Right lobe of liver (tissue), 6 donors: Measurements from ENCODE around the gene MAP7D1. TPM values are rescaled to one million over a fixed set of nuclear protein-coding genes. Genes with fewer than 3 reads are reported as not detected.

Experiments
- ATAC-seq, 4 donors: fragments of 200-7000 bp; cut with Tn5 transposase; one replicate each; pipeline ENCODE4 v1.9.1; 2020; ENCODE audit warnings: mild to moderate bottlenecking in 4 of 4, moderate library complexity in 4 of 4
- DNase-seq, 3 donors: peaks; one replicate each; pipeline ENCODE4 v3.0.0-alpha.2; 2020
- H3K27ac ChIP-seq, 3 donors: fragments of 200-600 bp; one replicate each; pipeline ENCODE4 v1.8.0; 2022
- H3K27me3 ChIP-seq, 2 donors: fragments of 200-600 bp; one replicate each; pipeline ENCODE4 v1.8.0; 2022
- H3K36me3 ChIP-seq, 4 donors: fragments of 200-600 bp; sonication (generic) in 1 of 4; one replicate each; pipeline versions ENCODE4 v1.5.1 to v1.8.0; 2017 to 2022; ENCODE audit warnings: control low read depth in 1 of 4
- H3K4me1 ChIP-seq, 4 donors: fragments of 200-600 bp; sonication (generic) in 1 of 4; one replicate each; pipeline versions ENCODE4 v1.5.1 to v1.8.0; 2017 to 2022; ENCODE audit warnings: control low read depth in 1 of 4
- H3K4me3 ChIP-seq, 3 donors: fragments of 200-600 bp; one replicate each; pipeline ENCODE4 v1.8.0; 2022
- H3K9me3 ChIP-seq, 4 donors: fragments of 200-600 bp; sonication (generic) in 1 of 4; one replicate each; pipeline versions ENCODE4 v1.5.1 to v1.8.0; 2017 to 2022; ENCODE audit warnings: control low read depth in 1 of 4
- POLR2A ChIP-seq: fragments of 450-650 bp; IDR thresholded peaks from one replicate; pipeline ENCODE4 v1.6.1; 2017; ENCODE audit warnings: antibody characterized with exemption, mild to moderate bottlenecking
- WGBS: methylation state at CpG from one replicate; pipeline ENCODE4 v1.1.6; 2018; ENCODE audit warnings: low coverage, low lambda C conversion rate; ENCODE audit not compliant: insufficient coverage; ENCODE audit errors: missing lambda C conversion rate; 5-methylcytosine and 5-hydroxymethylcytosine counted together
- intact Hi-C, 2 donors: fragments of 100-400 bp; cut with DNase I; formaldehyde crosslinking; loops; one replicate each; pipeline versions ENCODE4 v1.11.2 to v1.14.1; 2022
- total RNA-seq, 6 experiments: library from RNA; depleted of rRNA in 2 of 6; stranded (reverse); fragments of >200 nt in 2 of 6; fragmentation: NEBNext Ultra II Directional in 3 of 6; extraction: Animal tissue kit (Norgen Biotek cat#: 25700) in 3 of 6; gene quantifications; one replicate each; pipeline versions ENCODE4 v1.1.0 to v1.2.4, GENCODE V29; 2016 to 2023
- TF ChIP-seq, protein P1 (sequence below), 4 donors: fragments of 200-600 bp in 3 of 4; fragments of 450-650 bp in 1 of 4; IDR thresholded peaks; one replicate each; pipeline versions ENCODE4 v1.5.1 to v1.8.0; 2016 to 2022; ENCODE audit warnings: antibody characterized with exemption in 4 of 4, mild to moderate bottlenecking in 2 of 4
- donor health status: DM: no; HTN: yes; CAD: no.
- donor health status: DM: no; HTN: no; CAD: no.
- donor health status: DM: no; HTN: no; CAD: no.
- donor health status: DM: no; HTN: yes; CAD: no.
- donor health status: DM: no; HTN: yes; CAD: no.

MAP7D1 gene
- total RNA-seq, 6 experiments from 2014 or later = 10.2 to 28.2 (median 15.8) TPM

DNA sequence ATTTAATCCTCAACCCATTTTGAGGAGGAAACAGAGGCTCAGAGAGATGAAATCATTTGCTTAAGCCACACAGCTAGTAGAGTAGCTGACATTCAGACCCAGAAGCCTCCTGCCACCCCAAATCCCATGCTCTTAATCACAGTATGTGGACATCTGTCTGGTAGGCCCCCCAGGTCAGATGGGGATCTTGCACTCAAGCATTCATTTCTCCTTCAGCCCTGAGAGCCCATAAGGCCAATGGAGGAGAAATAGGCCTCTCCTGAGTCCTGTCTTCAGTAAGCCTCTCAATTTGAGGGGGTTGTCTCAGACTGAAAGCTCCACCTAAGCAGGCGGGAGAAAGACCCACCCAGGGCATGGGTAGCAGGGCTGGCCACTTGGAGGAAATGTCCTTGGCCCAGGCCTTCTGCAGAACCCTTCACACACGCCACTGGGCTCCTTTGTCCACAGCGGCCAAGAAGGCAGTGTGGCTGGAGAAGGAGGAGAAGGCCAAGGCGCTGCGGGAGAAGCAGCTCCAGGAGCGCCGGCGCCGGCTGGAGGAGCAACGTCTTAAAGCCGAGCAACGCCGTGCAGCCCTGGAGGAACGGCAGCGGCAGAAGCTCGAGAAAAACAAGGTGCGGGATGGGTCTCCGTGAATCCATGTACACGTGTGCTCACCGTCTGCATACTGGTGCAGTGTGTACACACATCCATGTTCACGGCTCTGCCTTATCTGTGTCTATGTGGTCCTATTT is 16.2 kb downstream of the MAP7D1 start:
- intact Hi-C loops = no loop called here
- H3K4me1 ChIP-seq = no peaks in the 10 kb centered on the region
- peaks cover 10 to 34% (median 11%) of the 10 kb centered on the region in 4 donors for H3K36me3 ChIP-seq
- H3K4me3 ChIP-seq = no peak overlapping the region
- no CpG with 5 or more reads among the region's 21 CpGs for WGBS
- H3K27me3 ChIP-seq = no peaks in the 10 kb centered on the region
- TF ChIP-seq POLR2A = no peak
- TF ChIP-seq, protein P1, sequence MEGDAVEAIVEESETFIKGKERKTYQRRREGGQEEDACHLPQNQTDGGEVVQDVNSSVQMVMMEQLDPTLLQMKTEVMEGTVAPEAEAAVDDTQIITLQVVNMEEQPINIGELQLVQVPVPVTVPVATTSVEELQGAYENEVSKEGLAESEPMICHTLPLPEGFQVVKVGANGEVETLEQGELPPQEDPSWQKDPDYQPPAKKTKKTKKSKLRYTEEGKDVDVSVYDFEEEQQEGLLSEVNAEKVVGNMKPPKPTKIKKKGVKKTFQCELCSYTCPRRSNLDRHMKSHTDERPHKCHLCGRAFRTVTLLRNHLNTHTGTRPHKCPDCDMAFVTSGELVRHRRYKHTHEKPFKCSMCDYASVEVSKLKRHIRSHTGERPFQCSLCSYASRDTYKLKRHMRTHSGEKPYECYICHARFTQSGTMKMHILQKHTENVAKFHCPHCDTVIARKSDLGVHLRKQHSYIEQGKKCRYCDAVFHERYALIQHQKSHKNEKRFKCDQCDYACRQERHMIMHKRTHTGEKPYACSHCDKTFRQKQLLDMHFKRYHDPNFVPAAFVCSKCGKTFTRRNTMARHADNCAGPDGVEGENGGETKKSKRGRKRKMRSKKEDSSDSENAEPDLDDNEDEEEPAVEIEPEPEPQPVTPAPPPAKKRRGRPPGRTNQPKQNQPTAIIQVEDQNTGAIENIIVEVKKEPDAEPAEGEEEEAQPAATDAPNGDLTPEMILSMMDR (IDR thresholded peaks at IDR 0.05) = no peak
- no peak for DNase-seq
- no peak for ATAC-seq
- no peak overlapping the region for H3K27ac ChIP-seq
- H3K9me3 ChIP-seq = no peaks in the 10 kb centered on the region

DNA sequence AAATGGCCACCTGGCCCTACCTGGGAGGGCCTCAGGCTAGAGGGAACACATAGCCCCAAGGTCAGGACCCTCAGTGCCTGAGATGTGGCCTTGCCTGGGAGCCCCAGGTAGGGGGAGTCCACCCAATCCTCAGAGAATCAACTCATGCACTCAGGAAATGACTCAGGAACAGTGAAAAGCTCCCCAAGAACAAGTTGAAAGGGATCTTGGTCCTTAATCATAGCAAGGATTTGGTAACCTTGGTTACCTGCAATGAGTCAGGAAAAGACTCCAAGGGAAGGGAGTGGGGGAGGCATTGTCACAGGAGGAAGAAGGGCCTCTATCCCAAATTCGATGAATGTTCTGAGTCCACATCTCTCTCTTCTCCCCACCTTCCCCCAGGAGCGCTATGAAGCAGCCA is 17.0 kb downstream of the MAP7D1 start:
- intact Hi-C loops = no loop called here
- Histone ChIP-seq H3K4me3 (no peak overlapping the region), H3K27me3 (no peaks in the 10 kb centered on the region), H3K4me1 (no peaks in the 10 kb centered on the region), H3K9me3 (no peaks in the 10 kb centered on the region), H3K36me3 (peaks cover 10 to 34% (median 11%) of the 10 kb centered on the region in 4 donors), H3K27ac (no peak overlapping the region)
- WGBS = no CpG with 5 or more reads among the region's 2 CpGs
- ATAC-seq (no peak), DNase-seq (no peak)
- TF ChIP-seq, protein P1 (IDR thresholded peaks at IDR 0.05) = no peak
- no peak for TF ChIP-seq POLR2A

DNA sequence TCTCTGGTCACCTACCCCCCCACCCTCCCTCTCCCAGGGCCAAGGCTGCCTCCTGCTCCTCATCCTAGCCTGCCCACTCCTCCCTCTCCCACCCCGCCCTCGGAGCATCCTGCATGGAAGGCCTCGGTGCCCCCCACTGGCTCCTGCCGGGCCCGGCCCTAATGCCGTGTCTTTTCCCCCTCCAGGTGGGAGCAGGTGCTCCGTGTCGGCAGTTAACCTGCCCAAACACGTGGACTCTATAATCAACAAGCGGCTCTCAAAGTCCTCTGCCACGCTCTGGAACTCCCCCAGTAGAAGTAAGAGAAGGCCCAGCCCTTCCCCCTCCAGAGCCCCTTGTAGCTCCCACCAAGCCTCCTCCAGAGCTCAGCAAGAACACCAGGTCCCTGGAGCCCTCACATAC is 18.8 kb downstream of the MAP7D1 start:
- Histone ChIP-seq H3K4me1 (peaks cover 0 to 7% (median 3%) of the 10 kb centered on the region in 4 donors), H3K36me3 (peaks cover 10 to 37% (median 11%) of the 10 kb centered on the region in 4 donors), H3K27ac (no peak overlapping the region), H3K4me3 (no peak overlapping the region), H3K27me3 (no peaks in the 10 kb centered on the region), H3K9me3 (no peaks in the 10 kb centered on the region)
- ATAC-seq (no peak), DNase-seq (no peak)
- TF ChIP-seq POLR2A = no peak
- TF ChIP-seq, protein P1 (IDR thresholded peaks at IDR 0.05) = no peak
- intact Hi-C loops = no loop called here
- 71% methylated on average over 6 of the region's 11 CpGs for WGBS

DNA sequence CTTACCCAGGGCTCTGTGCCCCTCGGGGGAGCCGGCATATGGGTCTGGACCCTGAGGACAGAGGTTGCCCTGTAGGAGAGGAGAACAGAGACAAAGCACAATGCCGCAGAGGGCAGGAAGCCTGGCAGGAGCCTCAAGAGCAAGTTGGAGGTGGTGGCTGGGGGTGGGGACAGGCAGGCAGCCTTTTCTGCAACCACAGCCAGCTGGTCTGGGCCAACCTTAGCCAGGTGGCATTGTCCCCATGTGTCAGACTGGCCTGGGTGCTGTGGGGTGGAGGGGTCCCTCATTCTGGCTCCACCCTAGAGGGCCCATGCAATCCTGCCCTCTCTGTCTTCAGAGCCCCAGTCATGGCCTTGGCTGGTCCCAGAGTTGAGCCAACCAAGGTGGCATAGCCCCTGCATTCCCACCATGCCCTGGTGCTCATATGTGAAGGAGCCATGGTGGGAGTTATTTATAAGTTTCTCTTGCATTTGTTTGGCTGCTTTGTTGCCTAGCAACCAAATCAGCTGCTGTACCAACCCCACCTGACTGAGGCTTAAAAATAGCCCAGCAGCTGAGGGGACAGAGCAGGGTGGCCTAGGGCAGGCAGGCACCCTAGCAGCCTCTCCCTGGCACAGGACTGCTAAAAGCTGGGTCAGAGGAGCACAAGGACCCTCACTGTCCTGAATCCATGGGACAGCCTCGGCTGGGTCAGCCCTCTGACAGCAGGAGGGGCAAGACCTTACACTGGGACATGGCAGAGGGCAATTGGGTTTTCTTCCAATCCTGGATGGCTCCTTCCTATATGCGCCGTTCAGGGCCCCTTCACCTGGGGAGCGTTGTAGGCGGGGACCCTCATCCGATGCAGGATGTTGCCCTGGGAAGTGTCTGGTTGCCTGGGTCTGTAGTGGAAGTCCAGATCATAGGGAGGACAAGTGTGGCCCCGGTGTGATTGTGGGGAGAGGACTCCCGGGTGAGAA is 19.5 kb downstream of the MAP7D1 start:
- WGBS = no CpG with 5 or more reads among the region's 11 CpGs
- H3K36me3 ChIP-seq = peaks cover 10 to 38% (median 12%) of the 10 kb centered on the region in 4 donors
- DNase-seq (no peak), ATAC-seq (no peak)
- intact Hi-C loops = no loop called here
- no peak for TF ChIP-seq POLR2A
- TF ChIP-seq, protein P1 (IDR thresholded peaks at IDR 0.05) = no peak
- no peak overlapping the region for H3K4me3 ChIP-seq
- H3K4me1 ChIP-seq = peaks cover 0 to 7% (median 3%) of the 10 kb centered on the region in 4 donors
- H3K27me3 ChIP-seq = no peaks in the 10 kb centered on the region
- H3K27ac ChIP-seq = no peak overlapping the region
- H3K9me3 ChIP-seq = no peaks in the 10 kb centered on the region
